ENCODE data around the gene TMC6. TPM values are rescaled to one million over a fixed set of nuclear protein-coding genes. Genes with fewer than 3 reads are reported as not detected.

TMC6 gene
- total and polyA plus RNA-seq, 2 of the 13 experiments (the other 11 are each of a cell fraction or from before 2014, with no cell fraction given): 48.4 to 99.1 TPM

DNA sequence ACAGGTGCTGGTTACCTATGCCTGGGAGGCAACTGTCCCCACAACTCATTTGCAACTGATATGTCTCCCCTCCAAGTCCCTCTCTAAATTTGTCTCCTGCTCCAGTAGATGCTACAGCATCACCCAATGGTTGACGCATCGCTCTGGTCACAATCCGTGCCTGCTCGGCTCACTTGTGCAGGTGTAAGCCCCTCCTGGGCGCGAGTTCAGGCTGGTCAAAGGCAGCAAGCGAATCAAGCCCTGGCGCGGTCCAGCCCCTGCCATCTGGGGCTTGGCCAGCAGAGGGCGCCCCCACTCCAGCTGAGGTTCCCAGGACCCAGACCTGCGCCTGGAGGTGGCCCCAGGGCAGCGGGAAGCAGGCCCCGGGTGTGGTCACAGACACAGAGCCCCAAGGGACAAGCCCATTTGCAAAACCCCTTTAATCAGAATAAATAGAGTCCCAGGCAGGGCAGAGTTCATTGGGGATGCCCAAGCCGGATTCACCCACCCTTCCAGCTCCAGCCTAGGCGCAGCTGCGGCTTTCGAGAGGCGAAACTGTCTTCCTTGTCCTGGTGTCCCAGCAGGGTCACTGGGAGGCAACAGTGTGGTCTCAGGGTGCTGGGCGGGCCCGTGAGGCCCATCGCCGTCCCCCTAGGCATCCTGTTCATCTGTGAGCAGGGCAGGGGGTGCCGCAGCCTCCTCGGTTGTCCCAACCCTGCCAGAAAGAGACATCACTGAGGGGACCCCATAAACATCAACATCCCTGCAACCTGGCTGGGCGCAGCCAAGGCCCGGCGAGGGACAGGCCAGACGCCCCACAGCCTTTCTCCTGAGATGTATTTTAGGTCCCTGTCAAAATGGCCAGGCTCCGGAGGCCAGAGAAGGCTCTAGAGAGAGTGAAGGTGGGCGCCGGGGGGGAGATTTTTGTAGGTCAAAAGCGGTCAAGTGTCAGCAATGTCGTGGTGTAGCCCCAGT lies 15.8 kb downstream of the TMC6 start:
- intact Hi-C loops (cut with micrococcal nuclease; ENCODE audit: unreplicated experiment): loop anchor here (1.0 to 5.0 kb wide), 2 partner anchors 75 to 139 kb away; partner anchors contain the start of genes AFMID and TK1
- WGBS (ENCODE audit: low lambda C conversion rate): 78% methylated on average over 25 of the region's 33 CpGs
- BruUV-seq (replicated peaks): no TSS peak
- Histone ChIP-seq H3K9me3 (ENCODE audit: low read length) (no peaks in the 10 kb centered on the region), H3K36me3 (replicated peaks in 1 of 2; ENCODE audit: control insufficient read depth in 1 of 2, insufficient read depth in 2 of 2, low read length in 2 of 2) (peaks cover 11 to 37% of the 10 kb centered on the region in 2 experiments), H3K79me2 (ENCODE audit: insufficient read depth, low read length) (no peaks in the 10 kb centered on the region), H3K4me2 (ENCODE audit: low read depth, low read length) (no peak overlapping the region), H3K27ac (ENCODE audit: extremely low read length, insufficient read depth, low read length) (no peak overlapping the region), H3K4me3 (replicated peaks in 1 of 3; ENCODE audit: insufficient read depth in 1 of 3, low read depth in 2 of 3, low read length in 3 of 3) (no peak overlapping the region), H3K9ac (ENCODE audit: insufficient read depth, low read depth, low read length) (no peak overlapping the region), H3K4me1 (ENCODE audit: insufficient read depth, low read length) (peaks cover 29% of the 10 kb centered on the region), H2AFZ (ENCODE audit: low read length) (no peak overlapping the region), H4K20me1 (ENCODE audit: insufficient read depth, low read length) (peaks cover 11% of the 10 kb centered on the region; the same call in 1 of the 2 replicates), H3K27me3 (ENCODE audit: control insufficient read depth in 1 of 2, insufficient read depth in 2 of 2, low read length in 2 of 2) (no peaks in the 10 kb centered on the region)
- CTCF ChIA-PET (ENCODE audit: low intra/inter-chr PET ratio, low total read pairs): interaction anchor here (0.9 to 2.5 kb wide), 8 partner anchors 22 to 140 kb away, joined by 3 to 18 read pairs (median 6); partner anchors contain the start of gene AFMID
- peak; percentile 74 for ATAC-seq
- in situ Hi-C loops (cut with HindIII; ENCODE audit: extremely low pct_ligation_motif_present, low pct_unique_long_range_greater_than_20kb): loop anchor here (5.0 kb wide), 1 partner anchor 75 kb away; the partner anchor contains the start of genes AFMID and TK1
- peak; percentile 77 for FAIRE-seq
- POLR2A ChIA-PET: interaction anchor here (1.2 kb wide), 1 partner anchor 15 kb away, joined by 5 read pairs; no protein-coding TSS in a partner anchor
- peak; percentile 52 for DNase-seq (ENCODE audit: low spot score)
- no peak for TF ChIP-seq SYNCRIP (IDR thresholded peaks at IDR 0.05; ENCODE audit: insufficient read depth, low read depth, low read length)
- no peak for TF ChIP-seq MLLT10 (CRISPR knock-in tag; IDR thresholded peaks at IDR 0.05)
- TF ChIP-seq, protein P1, sequence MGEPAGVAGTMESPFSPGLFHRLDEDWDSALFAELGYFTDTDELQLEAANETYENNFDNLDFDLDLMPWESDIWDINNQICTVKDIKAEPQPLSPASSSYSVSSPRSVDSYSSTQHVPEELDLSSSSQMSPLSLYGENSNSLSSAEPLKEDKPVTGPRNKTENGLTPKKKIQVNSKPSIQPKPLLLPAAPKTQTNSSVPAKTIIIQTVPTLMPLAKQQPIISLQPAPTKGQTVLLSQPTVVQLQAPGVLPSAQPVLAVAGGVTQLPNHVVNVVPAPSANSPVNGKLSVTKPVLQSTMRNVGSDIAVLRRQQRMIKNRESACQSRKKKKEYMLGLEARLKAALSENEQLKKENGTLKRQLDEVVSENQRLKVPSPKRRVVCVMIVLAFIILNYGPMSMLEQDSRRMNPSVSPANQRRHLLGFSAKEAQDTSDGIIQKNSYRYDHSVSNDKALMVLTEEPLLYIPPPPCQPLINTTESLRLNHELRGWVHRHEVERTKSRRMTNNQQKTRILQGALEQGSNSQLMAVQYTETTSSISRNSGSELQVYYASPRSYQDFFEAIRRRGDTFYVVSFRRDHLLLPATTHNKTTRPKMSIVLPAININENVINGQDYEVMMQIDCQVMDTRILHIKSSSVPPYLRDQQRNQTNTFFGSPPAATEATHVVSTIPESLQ (CRISPR knock-in tag; conservative IDR thresholded peaks at IDR 0.05): no peak
- TF ChIP-seq JUN (CRISPR knock-in tag; IDR thresholded peaks at IDR 0.05): peak; percentile 36; the same call in 1 of the 2 replicates
- TF ChIP-seq ZBTB38 (CRISPR knock-in tag; IDR thresholded peaks at IDR 0.05): peak; percentile 98
- no peak for TF ChIP-seq ZFP62 (CRISPR knock-in tag; IDR thresholded peaks at IDR 0.05)
- TF ChIP-seq, protein P2, sequence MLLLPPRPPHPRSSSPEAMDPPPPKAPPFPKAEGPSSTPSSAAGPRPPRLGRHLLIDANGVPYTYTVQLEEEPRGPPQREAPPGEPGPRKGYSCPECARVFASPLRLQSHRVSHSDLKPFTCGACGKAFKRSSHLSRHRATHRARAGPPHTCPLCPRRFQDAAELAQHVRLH (CRISPR knock-in tag; IDR thresholded peaks at IDR 0.05; ENCODE audit: borderline replicate concordance, low read depth): peak; percentile 61; the same call in 1 of the 2 replicates
- no peak for TF ChIP-seq NFKBIZ (CRISPR knock-in tag; IDR thresholded peaks at IDR 0.05)
- peak; percentile 42; the same call in 1 of the 2 replicates for TF ChIP-seq SMC3 (IDR thresholded peaks at IDR 0.05; ENCODE audit: low read length)
- TF ChIP-seq KDM4B (CRISPR knock-in tag; IDR thresholded peaks at IDR 0.05): peak; percentile 81; the same call in 1 of the 2 replicates
- TF ChIP-seq GABPB1 (CRISPR knock-in tag; IDR thresholded peaks at IDR 0.05): peak; percentile 62; the same call in 1 of the 2 replicates
- TF ChIP-seq RBM39 (IDR thresholded peaks at IDR 0.05; ENCODE audit: low read depth, low read length, poor library complexity, severe bottlenecking): peak; percentile 37
- no peak for TF ChIP-seq ZNF749 (CRISPR knock-in tag; IDR thresholded peaks at IDR 0.05; ENCODE audit: borderline replicate concordance)
- peak; percentile 69 for TF ChIP-seq RXRB (CRISPR knock-in tag; IDR thresholded peaks at IDR 0.05; ENCODE audit: borderline replicate concordance)
- TF ChIP-seq SP5 (CRISPR knock-in tag; IDR thresholded peaks at IDR 0.05; ENCODE audit: borderline replicate concordance, low read depth): 0 out of 2 replicates have a peak, but pooled peaks have one; percentile 11
- 0 out of 3 replicates have a peak, but pooled peaks have one; percentile 40 for TF ChIP-seq MXI1 (IDR thresholded peaks at IDR 0.05; ENCODE audit: borderline replicate concordance, low read depth, low read length)
- TF ChIP-seq PITX1 (CRISPR knock-in tag; IDR thresholded peaks at IDR 0.05): no peak
- TF ChIP-seq ZNF251 (CRISPR knock-in tag; IDR thresholded peaks at IDR 0.05): no peak
- TF ChIP-seq SKI (IDR thresholded peaks at IDR 0.05; ENCODE audit: partially characterized antibody): no peak
- 0 out of 2 replicates have a peak, but pooled peaks have one; percentile 41 for TF ChIP-seq FOXA3 (CRISPR knock-in tag; IDR thresholded peaks at IDR 0.05)

Data from HepG2 (cell line).